NCI-H774 (cell line): ENCODE results near the gene PTPRR.
"Not testable (repeated sequence)": the region's sequence is repeated elsewhere in the genome, so short reads cannot be mapped to it uniquely, and the experiment has no call there.

ENCODE experiments used
- DNase-seq: peaks from one replicate; lab custom pipeline; 2025; lab: John Stamatoyannopoulos, UW

PTPRR gene

GRCh38 chr12:70747445-70748260 lies 172.9 kb downstream of the PTPRR start:
- DNase-seq = no peak

GRCh38 chr12:70745048-70745447 lies 175.5 kb downstream of the PTPRR start:
- no peak for DNase-seq

GRCh38 chr12:70744178-70744577 lies 176.4 kb downstream of the PTPRR start:
- no peak for DNase-seq

- DNase-seq = no peak
Measured at GRCh38 chr12:70741256-70741655, 179.3 kb downstream of the PTPRR start.

GRCh38 chr12:70739756-70740155 lies 180.8 kb downstream of the PTPRR start:
- DNase-seq = no peak

GRCh38 chr12:70736351-70737133 lies 184.0 kb downstream of the PTPRR start:
- DNase-seq = no peak

GRCh38 chr12:70735197-70735596 lies 185.3 kb downstream of the PTPRR start:
- DNase-seq = not testable (repeated sequence)

- peak; percentile 65 for DNase-seq
Measured at GRCh38 chr12:70733385-70733784, 187.2 kb downstream of the PTPRR start.

GRCh38 chr12:70732287-70732686 lies 188.3 kb downstream of the PTPRR start:
- DNase-seq = no peak

- no peak for DNase-seq
Measured at GRCh38 chr12:70730675-70731180, 189.8 kb downstream of the PTPRR start.

GRCh38 chr12:70724444-70724843 lies 196.1 kb downstream of the PTPRR start:
- DNase-seq = no peak

GRCh38 chr12:70722584-70723343 lies 197.8 kb downstream of the PTPRR start:
- DNase-seq = no peak

GRCh38 chr12:70721656-70722357 lies 198.7 kb downstream of the PTPRR start:
- DNase-seq = no peak

GRCh38 chr12:70721216-70721615 lies 199.3 kb downstream of the PTPRR start:
- DNase-seq = no peak

- DNase-seq = peak; percentile 62
Measured at GRCh38 chr12:70719672-70720420, 200.7 kb downstream of the PTPRR start.

- DNase-seq = no peak
Measured at GRCh38 chr12:70719071-70719470, 201.5 kb downstream of the PTPRR start.

GRCh38 chr12:70711831-70712230 lies 208.7 kb downstream of the PTPRR start:
- no peak for DNase-seq

GRCh38 chr12:70709022-70709421 lies 211.5 kb downstream of the PTPRR start:
- DNase-seq = no peak

- no peak for DNase-seq
Measured at GRCh38 chr12:70706611-70707010, 213.9 kb downstream of the PTPRR start.

GRCh38 chr12:70698345-70698744 lies 222.2 kb downstream of the PTPRR start:
- DNase-seq = no peak
